HepG2 (cell line): ENCODE measurements around the gene RGL3. TPM values are rescaled to one million over a fixed set of nuclear protein-coding genes. Genes with fewer than 3 reads are reported as not detected.
A peak's percentile ranks its signal among the peaks of the same experiment; 100 is the strongest.

Source experiments
- GATAD2A ChIP-seq: IDR thresholded peaks from 2 replicates; pipeline ENCODE4 v1.6.1; 2016
- HDAC1 ChIP-seq: sonication (generic); formaldehyde crosslinking; IDR thresholded peaks from 2 replicates; pipeline ENCODE4 v1.5.1; 2020; ENCODE audit warnings: mild to moderate bottlenecking, missing genetic modification reagents
- HOXA9 ChIP-seq: sonication (generic); formaldehyde crosslinking; IDR thresholded peaks from 2 replicates; pipeline ENCODE4 v1.8.1; 2022; ENCODE audit warnings: missing genetic modification reagents, mild to moderate bottlenecking, moderate library complexity, borderline replicate concordance
- KAT8 ChIP-seq: IDR thresholded peaks from 2 replicates; pipeline ENCODE4 v1.6.1; 2016; ENCODE audit warnings: missing genetic modification reagents, missing compliant biosample characterization
- ONECUT2 ChIP-seq: sonication (generic); formaldehyde crosslinking; IDR thresholded peaks from 2 replicates; pipeline ENCODE4 v1.4.0; 2020; ENCODE audit warnings: missing genetic modification reagents
- PHF21A ChIP-seq: sonication (generic); formaldehyde crosslinking; IDR thresholded peaks from 2 replicates; pipeline ENCODE4 v1.5.0; 2020; ENCODE audit warnings: mild to moderate bottlenecking, missing genetic modification reagents
- SOX13 ChIP-seq, 3 experiments: fragments of 450-650 bp in 1 of 3; sonication (generic) in 1 of 3; formaldehyde crosslinking in 1 of 3; IDR thresholded peaks in 2 of 3; conservative IDR thresholded peaks in 1 of 3; 2 replicates each; pipeline versions ENCODE4 v1.5.0 to v1.6.1; 2016 to 2020; ENCODE audit warnings: antibody characterized with exemption in 1 of 3, mild to moderate bottlenecking in 1 of 3, missing compliant biosample characterization in 1 of 3, missing genetic modification reagents in 1 of 3, moderate library complexity in 1 of 3
- ZMYM3 ChIP-seq: sonication (generic); formaldehyde crosslinking; IDR thresholded peaks from 2 replicates; pipeline ENCODE4 v1.5.1; 2020; ENCODE audit warnings: mild to moderate bottlenecking, missing genetic modification reagents
- ZNF331 ChIP-seq: sonication (generic); formaldehyde crosslinking; IDR thresholded peaks from 2 replicates; pipeline ENCODE4 v1.4.0; 2020; ENCODE audit warnings: missing genetic modification reagents
- ZNF570 ChIP-seq: sonication (generic); formaldehyde crosslinking; IDR thresholded peaks from 2 replicates; pipeline ENCODE4 v1.4.0; 2020; ENCODE audit warnings: mild to moderate bottlenecking, missing genetic modification reagents, borderline replicate concordance
- ZNF770 ChIP-seq: sonication (generic); formaldehyde crosslinking; IDR thresholded peaks from 2 replicates; pipeline ENCODE4 v1.5.0; 2020; ENCODE audit warnings: mild to moderate bottlenecking, missing genetic modification reagents
- polyA plus RNA-seq, 8 experiments: library from polyadenylated mRNA; depleted of rRNA in 3 of 8; stranded (reverse) in 7 of 8; unstranded in 1 of 8; fragments of >200 nt; fragmentation: Illumina TruSeq in 4 of 8; extraction: Trizol in 4 of 8; gene quantifications; 2 replicates each; pipeline versions ENCODE4 v1.2.1 to v1.2.3, GENCODE V29; 2011 to 2016; ENCODE audit warnings: low read depth in 4 of 8, missing spikeins in 1 of 8, mixed read lengths in 1 of 8; ENCODE audit not compliant: insufficient read depth in 1 of 8
- total RNA-seq, 5 experiments: library from RNA; depleted of rRNA; stranded (reverse); fragments of >200 nt; fragmentation: Illumina TruSeq; extraction: Trizol; gene quantifications; 2 replicates each; pipeline ENCODE4 v1.2.3, GENCODE V29; 2016; ENCODE audit warnings: low read depth in 1 of 5
- TF ChIP-seq, protein P1 (sequence below): sonication (generic); formaldehyde crosslinking; IDR thresholded peaks from 2 replicates; pipeline ENCODE4 v1.4.0; 2020; ENCODE audit warnings: missing genetic modification reagents
- TF ChIP-seq, protein P2 (sequence below): sonication (generic); formaldehyde crosslinking; IDR thresholded peaks from 2 replicates; pipeline ENCODE4 v1.4.0; 2020; ENCODE audit warnings: missing genetic modification reagents

RGL3 gene
- total and polyA plus RNA-seq, 2 of the 13 experiments (the other 11 are each of a cell fraction or from before 2014, with no cell fraction given): 4.2 to 7.6 TPM

- TF ChIP-seq SOX13 (IDR thresholded peaks at IDR 0.05): no peak
- TF ChIP-seq SOX13 (CRISPR knock-in tag; conservative IDR thresholded peaks at IDR 0.05 in 1 of 2, IDR thresholded peaks at IDR 0.05 in 1 of 2): peak in 1 of 2 experiments; percentile 45; a peak in 1 of 4 replicates
- TF ChIP-seq KAT8 (CRISPR knock-in tag): 0 out of 2 replicates have a peak, but pooled peaks have one; percentile 13
- TF ChIP-seq, protein P1, sequence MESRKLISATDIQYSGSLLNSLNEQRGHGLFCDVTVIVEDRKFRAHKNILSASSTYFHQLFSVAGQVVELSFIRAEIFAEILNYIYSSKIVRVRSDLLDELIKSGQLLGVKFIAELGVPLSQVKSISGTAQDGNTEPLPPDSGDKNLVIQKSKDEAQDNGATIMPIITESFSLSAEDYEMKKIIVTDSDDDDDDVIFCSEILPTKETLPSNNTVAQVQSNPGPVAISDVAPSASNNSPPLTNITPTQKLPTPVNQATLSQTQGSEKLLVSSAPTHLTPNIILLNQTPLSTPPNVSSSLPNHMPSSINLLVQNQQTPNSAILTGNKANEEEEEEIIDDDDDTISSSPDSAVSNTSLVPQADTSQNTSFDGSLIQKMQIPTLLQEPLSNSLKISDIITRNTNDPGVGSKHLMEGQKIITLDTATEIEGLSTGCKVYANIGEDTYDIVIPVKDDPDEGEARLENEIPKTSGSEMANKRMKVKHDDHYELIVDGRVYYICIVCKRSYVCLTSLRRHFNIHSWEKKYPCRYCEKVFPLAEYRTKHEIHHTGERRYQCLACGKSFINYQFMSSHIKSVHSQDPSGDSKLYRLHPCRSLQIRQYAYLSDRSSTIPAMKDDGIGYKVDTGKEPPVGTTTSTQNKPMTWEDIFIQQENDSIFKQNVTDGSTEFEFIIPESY (CRISPR knock-in tag): peak; percentile 79
- TF ChIP-seq HOXA9 (CRISPR knock-in tag): no peak
- 0 out of 2 replicates have a peak, but pooled peaks have one; percentile 12 for TF ChIP-seq ZNF331
- TF ChIP-seq ONECUT2 (CRISPR knock-in tag): peak; percentile 72
- 0 out of 2 replicates have a peak, but pooled peaks have one; percentile 41 for TF ChIP-seq PHF21A (CRISPR knock-in tag)
- TF ChIP-seq HDAC1 (CRISPR knock-in tag): 0 out of 2 replicates have a peak, but pooled peaks have one; percentile 27
- peak; percentile 97 for TF ChIP-seq ZNF770 (CRISPR knock-in tag)
- 0 out of 2 replicates have a peak, but pooled peaks have one; percentile 11 for TF ChIP-seq ZMYM3 (CRISPR knock-in tag)
- peak; percentile 49; the same call in 1 of the 2 replicates for TF ChIP-seq GATAD2A
- TF ChIP-seq, protein P2, sequence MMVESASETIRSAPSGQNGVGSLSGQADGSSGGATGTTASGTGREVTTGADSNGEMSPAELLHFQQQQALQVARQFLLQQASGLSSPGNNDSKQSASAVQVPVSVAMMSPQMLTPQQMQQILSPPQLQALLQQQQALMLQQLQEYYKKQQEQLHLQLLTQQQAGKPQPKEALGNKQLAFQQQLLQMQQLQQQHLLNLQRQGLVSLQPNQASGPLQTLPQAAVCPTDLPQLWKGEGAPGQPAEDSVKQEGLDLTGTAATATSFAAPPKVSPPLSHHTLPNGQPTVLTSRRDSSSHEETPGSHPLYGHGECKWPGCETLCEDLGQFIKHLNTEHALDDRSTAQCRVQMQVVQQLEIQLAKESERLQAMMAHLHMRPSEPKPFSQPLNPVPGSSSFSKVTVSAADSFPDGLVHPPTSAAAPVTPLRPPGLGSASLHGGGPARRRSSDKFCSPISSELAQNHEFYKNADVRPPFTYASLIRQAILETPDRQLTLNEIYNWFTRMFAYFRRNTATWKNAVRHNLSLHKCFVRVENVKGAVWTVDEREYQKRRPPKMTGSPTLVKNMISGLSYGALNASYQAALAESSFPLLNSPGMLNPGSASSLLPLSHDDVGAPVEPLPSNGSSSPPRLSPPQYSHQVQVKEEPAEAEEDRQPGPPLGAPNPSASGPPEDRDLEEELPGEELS (CRISPR knock-in tag): peak; percentile 61
- TF ChIP-seq ZNF570: no peak
Measured at GRCh38 chr19:11387162-11388034, 31.7 kb downstream of the RGL3 start (continued).
